Stimulated activated CD8-positive, alpha-beta memory T cell treated with anti-CD3 and anti-CD28 coated beads, Interleukin-12 subunit alpha, Interleukin-12 subunit beta, amount 100 ng/mL, for 24 hours (primary cell): ENCODE measurements around the gene ADGRG2.
"Not testable (repeated sequence)": the region's sequence is repeated elsewhere in the genome, so short reads cannot be mapped to it uniquely, and the experiment has no call there.

Experiments used
- DNase-seq: peaks from one replicate; pipeline ENCODE4 v3.0.0-alpha.2; 2020; ENCODE audit errors: extremely low read depth

ADGRG2 gene

GRCh38 chrX:18998653-18999052 is 123.6 kb downstream of the ADGRG2 start:
- no peak for DNase-seq

- no peak for DNase-seq
Measured at GRCh38 chrX:18997916-18998315, 124.4 kb downstream of the ADGRG2 start.

GRCh38 chrX:18996536-18996935 is 125.7 kb downstream of the ADGRG2 start:
- DNase-seq, result no peak

- DNase-seq, result no peak
Measured at GRCh38 chrX:18995221-18995620, 127.0 kb downstream of the ADGRG2 start.

GRCh38 chrX:18994713-18995112 is 127.6 kb downstream of the ADGRG2 start:
- no peak for DNase-seq

GRCh38 chrX:18992829-18993228 is 129.4 kb downstream of the ADGRG2 start:
- no peak for DNase-seq

GRCh38 chrX:18985186-18985435 is 137.2 kb downstream of the ADGRG2 start:
- no peak for DNase-seq

- DNase-seq, result peak; percentile 62
Measured at GRCh38 chrX:18984381-18985185, 137.7 kb downstream of the ADGRG2 start.

GRCh38 chrX:18983666-18984380 is 138.4 kb downstream of the ADGRG2 start, which contains the start of gene PHKA2:
Gene PHKA2 (minus strand): TSS chrX:18984114. CDS start chrX:18983932, 182 bp downstream.
- DNase-seq, result peak; percentile 3

GRCh38 chrX:18981124-18981807 is 141.0 kb downstream of the ADGRG2 start:
- DNase-seq, result no peak

- DNase-seq, result not testable (repeated sequence)
Measured at GRCh38 chrX:18980262-18980661, 142.0 kb downstream of the ADGRG2 start.

GRCh38 chrX:18974993-18975392 is 147.3 kb downstream of the ADGRG2 start:
- DNase-seq, result no peak

GRCh38 chrX:18973527-18974192 is 148.6 kb downstream of the ADGRG2 start:
- no peak for DNase-seq

GRCh38 chrX:18971506-18971905 is 150.8 kb downstream of the ADGRG2 start:
- no peak for DNase-seq

- DNase-seq, result no peak
Measured at GRCh38 chrX:18970465-18970864, 151.8 kb downstream of the ADGRG2 start.

GRCh38 chrX:18966624-18967023 is 155.6 kb downstream of the ADGRG2 start:
- no peak for DNase-seq

- DNase-seq, result no peak
Measured at GRCh38 chrX:18964901-18965300, 157.4 kb downstream of the ADGRG2 start.

GRCh38 chrX:18964026-18964425 is 158.2 kb downstream of the ADGRG2 start:
- no peak for DNase-seq

GRCh38 chrX:18962329-18962728 is 159.9 kb downstream of the ADGRG2 start:
- no peak for DNase-seq

GRCh38 chrX:18961686-18962085 is 160.6 kb downstream of the ADGRG2 start:
- DNase-seq, result no peak

GRCh38 chrX:18956303-18957032 is 165.8 kb downstream of the ADGRG2 start:
- DNase-seq, result no peak

GRCh38 chrX:18955676-18956075 is 166.6 kb downstream of the ADGRG2 start:
- DNase-seq, result no peak
